Gastroesophageal sphincter (tissue), 4 donors: ENCODE data around the gene KRT14. TPM values are rescaled to one million over a fixed set of nuclear protein-coding genes. Genes with fewer than 3 reads are reported as not detected.
"Not testable (repeated sequence)": the region's sequence is repeated elsewhere in the genome, so short reads cannot be mapped to it uniquely, and the experiment has no call there.

Experiments used
- ATAC-seq: fragments of 150-250 bp; one replicate; pipeline ENCODE4 v1.9.1; 2016; ENCODE audit warnings: mild to moderate bottlenecking, moderate library complexity
- H3K27ac ChIP-seq, 4 donors: fragments of 200-600 bp; sonication (generic) in 3 of 4; 1 replicate in 3 of 4; 2 replicates in 1 of 4; pipeline ENCODE4 v1.5.1; 2016 to 2019
- H3K27me3 ChIP-seq: fragments of 200-600 bp; sonication (generic); one replicate; pipeline ENCODE4 v1.5.1; 2019
- H3K36me3 ChIP-seq, 2 donors: fragments of 200-600 bp; sonication (generic); one replicate each; pipeline ENCODE4 v1.5.1; 2019; ENCODE audit warnings: control low read depth in 1 of 2
- H3K4me1 ChIP-seq, 3 donors: fragments of 200-600 bp; sonication (generic); 1 replicate in 2 of 3; 2 replicates in 1 of 3; pipeline ENCODE4 v1.5.1; 2016 to 2019; ENCODE audit warnings: control low read depth in 2 of 3
- H3K4me3 ChIP-seq, 2 donors: fragments of 200-600 bp; sonication (generic); one replicate each; pipeline ENCODE4 v1.5.1; 2019; ENCODE audit warnings: mild to moderate bottlenecking in 1 of 2, moderate library complexity in 1 of 2
- H3K9me3 ChIP-seq, 3 donors: fragments of 200-600 bp; sonication (generic); one replicate each; pipeline ENCODE4 v1.5.1; 2017 to 2019; ENCODE audit warnings: control low read depth in 2 of 3
- EP300 ChIP-seq: sonication (generic); formaldehyde crosslinking; IDR thresholded peaks from one replicate; pipeline ENCODE4 v1.6.1; 2017; ENCODE audit warnings: antibody characterized with exemption, mild to moderate bottlenecking
- POLR2A ChIP-seq, 2 donors: fragments of 450-650 bp; IDR thresholded peaks; one replicate each; pipeline ENCODE4 v1.6.1; 2017; ENCODE audit warnings: antibody characterized with exemption in 2 of 2, mild to moderate bottlenecking in 2 of 2, moderate library complexity in 1 of 2
- POLR2AphosphoS5 ChIP-seq: sonication (generic); formaldehyde crosslinking; IDR thresholded peaks from one replicate; pipeline ENCODE4 v1.6.1; 2017; ENCODE audit warnings: antibody characterized with exemption
- WGBS, 2 donors: methylation state at CpG; one replicate each; pipeline ENCODE4 v1.1.5; 2018; ENCODE audit warnings: low coverage in 1 of 2; 5-methylcytosine and 5-hydroxymethylcytosine counted together
- total RNA-seq, 4 donors: library from RNA; depleted of rRNA; stranded (reverse); fragments of >200 nt; gene quantifications; one replicate each; pipeline ENCODE4 v1.1.0, GENCODE V29; 2016
- TF ChIP-seq, protein P1 (sequence below), 4 experiments: fragments of 200-600 bp in 2 of 4; fragments of 450-650 bp in 2 of 4; sonication (generic) in 1 of 4; IDR thresholded peaks; one replicate each; pipeline ENCODE4 v1.5.1; 2017 to 2019; ENCODE audit warnings: antibody characterized with exemption in 4 of 4, mild to moderate bottlenecking in 2 of 4, moderate library complexity in 2 of 4

KRT14 gene
- total RNA-seq, 4 donors from 2014 or later: 1.4 to 105 (median 41.1) TPM; not detected in 1

DNA sequence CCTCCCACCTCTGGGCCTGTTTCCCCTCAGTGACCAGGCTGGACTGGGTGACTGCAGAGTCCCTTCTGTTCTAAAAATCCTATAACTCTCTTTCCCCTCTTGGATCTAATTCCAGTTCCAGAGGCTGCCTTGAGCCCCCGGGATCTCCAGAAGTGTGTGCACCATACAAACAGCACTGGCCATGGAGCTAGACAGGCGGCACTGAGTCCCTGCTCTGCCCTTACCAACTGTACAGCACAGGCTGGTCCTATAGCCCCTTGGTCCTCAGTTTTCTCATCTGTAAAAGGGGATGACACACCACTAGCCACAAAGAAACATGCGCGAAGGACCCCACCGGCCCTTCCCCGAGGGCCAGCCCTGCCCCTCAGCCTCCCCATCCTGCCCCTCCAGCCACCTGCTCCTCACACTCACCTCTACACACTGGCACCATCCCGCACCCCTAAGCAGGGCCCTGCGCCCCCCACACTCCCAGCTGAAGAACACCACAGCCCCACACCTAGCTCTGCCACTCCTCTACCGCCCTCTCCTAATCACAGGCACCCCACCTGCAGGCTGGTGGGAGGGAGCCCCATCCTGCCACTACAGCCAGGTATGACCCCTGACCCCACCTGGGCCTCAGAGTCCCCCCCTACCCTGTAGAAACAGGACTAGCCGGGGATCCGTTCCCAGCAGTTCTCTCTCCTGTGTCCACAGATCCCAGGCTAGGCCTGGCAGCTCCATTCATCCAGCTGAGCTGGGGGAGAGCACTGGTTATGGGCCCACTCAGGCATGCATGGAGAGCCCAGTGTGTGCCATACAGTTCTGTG lies 26.8 kb upstream of the KRT14 start:
- 73 to 80% methylated on average over 2 to 3 of the region's 11 CpGs for WGBS, 2 donors
- Histone ChIP-seq H3K27me3 (peaks cover 74% of the 10 kb centered on the region), H3K36me3 (no peaks in the 10 kb centered on the region), H3K27ac (no peak overlapping the region), H3K9me3 (no peaks in the 10 kb centered on the region), H3K4me1 (no peaks in the 10 kb centered on the region), H3K4me3 (no peak overlapping the region)
- TF ChIP-seq POLR2AphosphoS5 (no peak), EP300 (no peak), POLR2A (IDR thresholded peaks at IDR 0.05) (no peak)
- TF ChIP-seq, protein P1, sequence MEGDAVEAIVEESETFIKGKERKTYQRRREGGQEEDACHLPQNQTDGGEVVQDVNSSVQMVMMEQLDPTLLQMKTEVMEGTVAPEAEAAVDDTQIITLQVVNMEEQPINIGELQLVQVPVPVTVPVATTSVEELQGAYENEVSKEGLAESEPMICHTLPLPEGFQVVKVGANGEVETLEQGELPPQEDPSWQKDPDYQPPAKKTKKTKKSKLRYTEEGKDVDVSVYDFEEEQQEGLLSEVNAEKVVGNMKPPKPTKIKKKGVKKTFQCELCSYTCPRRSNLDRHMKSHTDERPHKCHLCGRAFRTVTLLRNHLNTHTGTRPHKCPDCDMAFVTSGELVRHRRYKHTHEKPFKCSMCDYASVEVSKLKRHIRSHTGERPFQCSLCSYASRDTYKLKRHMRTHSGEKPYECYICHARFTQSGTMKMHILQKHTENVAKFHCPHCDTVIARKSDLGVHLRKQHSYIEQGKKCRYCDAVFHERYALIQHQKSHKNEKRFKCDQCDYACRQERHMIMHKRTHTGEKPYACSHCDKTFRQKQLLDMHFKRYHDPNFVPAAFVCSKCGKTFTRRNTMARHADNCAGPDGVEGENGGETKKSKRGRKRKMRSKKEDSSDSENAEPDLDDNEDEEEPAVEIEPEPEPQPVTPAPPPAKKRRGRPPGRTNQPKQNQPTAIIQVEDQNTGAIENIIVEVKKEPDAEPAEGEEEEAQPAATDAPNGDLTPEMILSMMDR (IDR thresholded peaks at IDR 0.05): no peak
- no peak for ATAC-seq

DNA sequence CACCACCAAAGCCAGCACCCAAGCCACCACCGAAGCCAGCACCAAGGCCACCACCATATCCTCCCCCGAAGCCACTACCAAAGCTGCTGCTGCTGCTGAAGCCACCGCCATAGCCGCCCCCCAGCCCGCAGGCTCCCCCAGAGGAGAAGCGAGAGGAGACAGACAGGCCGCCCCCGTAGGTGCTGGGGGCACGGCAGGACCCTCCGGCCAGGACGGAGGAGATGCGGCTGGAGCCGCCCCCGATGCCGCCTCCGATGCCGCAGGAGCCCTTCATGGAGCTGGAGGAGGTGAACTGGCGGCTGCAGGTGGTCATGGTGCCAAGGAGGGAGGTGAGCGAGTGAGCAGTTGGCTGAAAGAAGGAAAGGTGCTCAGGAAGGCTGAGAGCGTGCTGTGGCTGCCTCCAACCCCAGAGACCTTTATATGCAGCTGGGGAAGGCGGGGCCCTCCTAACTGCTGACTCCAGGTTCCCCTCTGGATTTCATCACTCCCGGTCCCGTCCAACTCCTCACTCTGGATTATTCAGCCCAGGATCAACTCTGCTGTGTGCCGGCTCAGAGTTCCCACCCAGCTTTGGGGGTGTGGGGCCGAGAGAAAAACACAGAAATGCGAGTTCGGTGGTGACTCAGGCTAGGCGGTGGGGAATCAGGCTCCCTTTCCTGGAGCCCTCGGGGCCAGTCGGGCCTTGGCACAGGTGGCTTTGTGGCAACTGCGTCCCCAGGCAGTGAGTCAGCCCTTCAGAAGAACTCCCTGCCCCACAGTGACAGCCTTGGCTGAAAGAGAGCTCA lies 25.9 kb upstream of the KRT14 start, which contains the start of gene KRT16:
KRT16 (minus strand) TSS at position 392 of the 785 bp plus-strand sequence; CDS start at position 313, 79 bp downstream.
- H3K4me1 ChIP-seq, H3K36me3 ChIP-seq, H3K9me3 ChIP-seq, H3K4me3 ChIP-seq, H3K27ac ChIP-seq: not testable (repeated sequence)
- H3K27me3 ChIP-seq: peaks cover 67% of the 10 kb centered on the region
- 58 to 80% methylated on average over 1 to 12 of the region's 31 CpGs for WGBS, 2 donors
- peak; percentile 44 for ATAC-seq

DNA sequence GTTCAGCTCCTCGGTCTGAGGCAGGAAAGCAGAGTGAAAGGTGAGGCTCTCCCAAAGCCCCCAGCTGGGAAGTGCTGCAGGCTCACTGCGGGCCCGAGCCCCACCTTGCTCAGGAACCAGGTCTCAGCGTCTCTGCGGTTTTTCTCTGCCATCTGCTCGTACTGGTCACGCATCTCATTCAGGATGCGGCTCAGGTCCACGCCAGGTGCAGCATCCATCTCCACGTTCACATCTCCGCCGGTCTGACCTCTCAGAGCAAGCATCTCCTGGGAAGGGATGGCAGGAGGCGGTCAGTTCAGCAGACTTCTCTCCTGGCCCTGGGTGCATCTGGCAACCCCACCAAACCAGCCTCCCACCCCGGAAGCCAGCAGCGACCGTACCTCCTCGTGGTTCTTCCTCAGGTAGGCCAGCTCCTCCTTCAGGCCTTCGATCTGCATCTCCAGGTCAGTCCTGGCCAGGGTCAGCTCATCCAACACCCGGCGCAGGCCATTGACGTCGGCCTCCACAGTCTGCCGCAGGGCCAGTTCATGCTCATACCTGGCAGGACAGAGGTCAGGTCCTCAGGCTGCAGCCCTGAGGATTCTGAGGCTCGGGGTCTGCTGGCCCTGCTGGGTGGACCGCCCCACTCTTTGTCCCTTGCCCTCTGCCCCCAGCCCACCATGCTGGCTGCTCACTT lies 24.4 kb upstream of the KRT14 start:
- Histone ChIP-seq H3K36me3 (no peaks in the 10 kb centered on the region), H3K27me3 (peaks cover 52% of the 10 kb centered on the region), H3K4me1 (no peaks in the 10 kb centered on the region), H3K9me3 (peaks cover 0 to 18% (median 0%) of the 10 kb centered on the region in 3 donors), H3K4me3 (no peak overlapping the region), H3K27ac (no peak overlapping the region)
- 90% methylated on average over 12 of the region's 25 CpGs; no CpG with 5 or more reads in 1 of the 2 donors for WGBS, 2 donors
- ATAC-seq: no peak
- TF ChIP-seq POLR2A (IDR thresholded peaks at IDR 0.05): no peak

DNA sequence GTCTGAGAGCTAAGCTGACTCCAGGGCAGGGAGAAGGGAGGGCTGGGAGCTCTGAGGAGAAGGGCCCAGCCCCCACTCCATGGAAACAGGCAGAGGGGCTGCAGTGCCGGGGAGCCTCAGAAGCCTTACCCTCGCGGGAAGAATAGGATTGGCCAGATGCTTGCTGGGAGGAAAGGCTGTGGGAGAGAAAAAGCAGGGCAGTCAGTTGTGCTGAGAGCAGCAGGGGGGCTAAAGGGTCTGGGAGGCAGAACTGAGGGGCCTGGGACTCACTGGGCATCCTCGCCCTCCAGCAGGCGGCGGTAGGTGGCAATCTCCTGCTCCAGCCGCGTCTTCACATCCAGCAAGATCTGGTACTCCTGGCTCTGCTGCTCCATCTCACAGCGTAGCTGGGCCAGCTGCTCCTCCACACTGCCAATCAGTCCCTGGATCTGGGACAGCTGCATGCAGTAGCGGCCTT lies 23.4 kb upstream of the KRT14 start:
- 14 to 42% methylated on average over 3 to 7 of the region's 10 CpGs for WGBS, 2 donors
- ATAC-seq, H3K4me3 ChIP-seq, H3K4me1 ChIP-seq, H3K27ac ChIP-seq, H3K36me3 ChIP-seq: not testable (repeated sequence)
- Histone ChIP-seq H3K9me3 (peaks cover 0 to 28% (median 0%) of the 10 kb centered on the region in 3 donors), H3K27me3 (peaks cover 44% of the 10 kb centered on the region)

DNA sequence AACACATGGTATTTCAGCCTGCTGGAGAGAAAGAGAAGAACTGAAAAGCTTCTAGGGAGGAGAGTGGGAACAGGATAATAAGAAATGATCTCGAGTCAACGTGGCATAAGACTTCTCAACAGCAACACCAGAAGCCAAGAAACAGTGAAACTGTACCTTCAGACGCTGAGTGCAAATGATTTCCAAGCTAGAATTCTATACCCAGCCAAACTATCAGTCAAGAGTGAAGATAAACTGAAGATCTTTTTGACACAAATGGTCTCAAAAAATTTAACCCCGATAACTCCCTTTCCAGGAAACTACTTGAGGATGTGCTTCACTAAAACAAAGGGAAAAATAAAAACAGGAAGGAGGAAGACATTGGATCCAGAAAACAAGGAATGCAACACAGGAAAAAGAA lies 20.2 kb upstream of the KRT14 start:
- not testable (repeated sequence) for H3K27ac ChIP-seq, H3K4me3 ChIP-seq, ATAC-seq, H3K4me1 ChIP-seq, H3K36me3 ChIP-seq
- Histone ChIP-seq H3K27me3 (peaks cover 27% of the 10 kb centered on the region), H3K9me3 (peaks cover 0 to 28% (median 0%) of the 10 kb centered on the region in 3 donors)
- WGBS, 2 donors: 72 to 100% methylated on average over 3 to 4 of the region's 4 CpGs

DNA sequence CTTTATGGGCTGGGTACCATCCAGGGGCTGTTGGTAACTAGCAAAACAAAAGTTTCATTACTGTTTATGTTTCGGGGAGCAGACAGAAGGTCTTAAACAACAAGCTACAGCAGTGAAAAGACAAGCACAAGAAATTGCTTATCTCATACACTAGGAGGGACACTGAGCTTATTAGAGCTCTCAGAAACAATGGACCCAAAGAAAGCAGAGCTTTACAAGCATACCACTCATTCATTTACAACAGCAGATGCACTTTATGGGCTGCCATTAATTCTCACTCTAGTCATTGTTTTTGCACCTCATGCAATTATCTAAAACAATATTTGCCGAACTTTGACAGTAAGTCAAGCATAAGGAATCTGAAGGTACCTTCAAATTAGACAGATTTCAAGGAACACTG lies 15.8 kb upstream of the KRT14 start:
- Histone ChIP-seq H3K27me3 (peaks cover 8% of the 10 kb centered on the region), H3K4me3 (no peak overlapping the region), H3K36me3 (no peaks in the 10 kb centered on the region), H3K27ac (no peak overlapping the region), H3K4me1 (no peaks in the 10 kb centered on the region), H3K9me3 (peaks cover 0 to 24% (median 0%) of the 10 kb centered on the region in 3 donors)
- ATAC-seq: no peak
- WGBS, 2 donors: 78 to 79% methylated on average over 2 of the region's 2 CpGs
- no peak for TF ChIP-seq POLR2AphosphoS5
- TF ChIP-seq POLR2A (IDR thresholded peaks at IDR 0.05): no peak
- TF ChIP-seq EP300: no peak
- TF ChIP-seq, protein P1 (IDR thresholded peaks at IDR 0.05): no peak
